ENCODE data around the gene COL23A1.

COL23A1 gene

DNA sequence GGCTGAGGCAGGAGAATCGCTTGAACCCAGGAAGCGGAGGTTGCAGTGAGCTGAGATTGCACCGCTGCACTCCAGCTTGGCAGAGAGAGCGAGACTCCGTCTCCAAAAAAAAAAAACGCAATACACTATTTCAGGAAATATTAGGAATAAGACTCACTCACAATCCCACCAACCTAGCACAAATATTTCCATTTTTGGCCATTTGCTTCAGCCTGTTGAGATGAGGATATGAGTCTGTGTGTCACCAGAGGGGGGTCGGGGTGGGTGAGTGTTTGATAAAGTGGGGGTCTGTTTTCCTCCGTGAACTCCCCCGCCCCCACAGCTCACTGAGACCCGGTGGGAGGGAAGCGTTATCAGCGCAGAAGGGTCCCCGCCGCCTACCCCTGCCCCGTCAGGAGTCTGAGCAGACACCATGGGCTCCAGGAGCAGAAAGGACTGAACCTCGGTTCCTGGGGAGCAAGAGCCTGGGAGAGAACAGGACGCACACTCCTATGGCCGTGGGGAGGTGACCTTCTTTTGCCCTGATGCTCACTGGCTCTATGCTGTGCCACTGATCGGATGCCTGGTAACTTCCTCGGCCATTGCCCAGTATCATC, 203.8 kb downstream of the COL23A1 start:
- DNase-seq: no peak
- Histone ChIP-seq H3F3A (ENCODE audit: insufficient read depth, low read length) (no peaks in the 10 kb centered on the region), H3K27ac (ENCODE audit: low read length) (no peak overlapping the region), H3K9me3 (replicated peaks; ENCODE audit: insufficient read depth, low read length) (no peaks in the 10 kb centered on the region), H3K79me2 (ENCODE audit: low read length) (no peaks in the 10 kb centered on the region), H4K20me1 (ENCODE audit: insufficient read depth, low read length) (no peaks in the 10 kb centered on the region), H3K4me1 (ENCODE audit: low read length) (no peaks in the 10 kb centered on the region), H3K4me3 (ENCODE audit: low read length) (no peak overlapping the region), H3K36me3 (replicated peaks; ENCODE audit: insufficient read depth, low read length) (no peaks in the 10 kb centered on the region), H3K9me2 (replicated peaks; ENCODE audit: insufficient read depth, low read length) (no peaks in the 10 kb centered on the region), H3K27me3 (replicated peaks; ENCODE audit: insufficient read depth, low read length) (peaks cover 77% of the 10 kb centered on the region), H3K4me2 (ENCODE audit: low read depth, low read length) (no peak overlapping the region), H3K9ac (ENCODE audit: low read length) (no peak overlapping the region), H2AFZ (ENCODE audit: low read length) (no peak overlapping the region)
- TF ChIP-seq EZH2phosphoT487 (IDR thresholded peaks at IDR 0.05; ENCODE audit: low read length): no peak
- TF ChIP-seq, protein P1, sequence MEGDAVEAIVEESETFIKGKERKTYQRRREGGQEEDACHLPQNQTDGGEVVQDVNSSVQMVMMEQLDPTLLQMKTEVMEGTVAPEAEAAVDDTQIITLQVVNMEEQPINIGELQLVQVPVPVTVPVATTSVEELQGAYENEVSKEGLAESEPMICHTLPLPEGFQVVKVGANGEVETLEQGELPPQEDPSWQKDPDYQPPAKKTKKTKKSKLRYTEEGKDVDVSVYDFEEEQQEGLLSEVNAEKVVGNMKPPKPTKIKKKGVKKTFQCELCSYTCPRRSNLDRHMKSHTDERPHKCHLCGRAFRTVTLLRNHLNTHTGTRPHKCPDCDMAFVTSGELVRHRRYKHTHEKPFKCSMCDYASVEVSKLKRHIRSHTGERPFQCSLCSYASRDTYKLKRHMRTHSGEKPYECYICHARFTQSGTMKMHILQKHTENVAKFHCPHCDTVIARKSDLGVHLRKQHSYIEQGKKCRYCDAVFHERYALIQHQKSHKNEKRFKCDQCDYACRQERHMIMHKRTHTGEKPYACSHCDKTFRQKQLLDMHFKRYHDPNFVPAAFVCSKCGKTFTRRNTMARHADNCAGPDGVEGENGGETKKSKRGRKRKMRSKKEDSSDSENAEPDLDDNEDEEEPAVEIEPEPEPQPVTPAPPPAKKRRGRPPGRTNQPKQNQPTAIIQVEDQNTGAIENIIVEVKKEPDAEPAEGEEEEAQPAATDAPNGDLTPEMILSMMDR (IDR thresholded peaks at IDR 0.05; ENCODE audit: low read length): no peak
- no peak for TF ChIP-seq EZH2 (optimal IDR thresholded peaks at IDR 0.05; ENCODE audit: low read depth, low read length)

DNA sequence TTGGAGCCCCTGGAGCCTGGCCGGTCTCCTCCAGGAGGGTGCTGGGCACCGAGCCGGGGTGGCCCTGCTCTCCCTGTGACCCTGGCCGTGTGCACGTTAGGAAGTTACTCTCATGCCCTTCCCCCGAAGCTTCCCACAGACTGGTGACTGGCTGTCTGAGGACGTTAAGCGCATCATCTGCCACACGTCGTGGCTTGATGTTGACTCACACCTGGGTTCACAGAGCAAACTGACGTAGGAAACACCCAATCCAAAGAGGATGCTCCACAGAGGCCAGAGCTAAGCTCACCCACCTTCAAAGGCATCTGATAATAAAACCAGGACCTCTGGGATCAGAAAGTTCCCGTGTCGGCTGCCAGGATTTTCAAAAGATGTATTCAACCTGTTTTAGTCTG, 204.7 kb downstream of the COL23A1 start:
- H4K20me1 ChIP-seq (ENCODE audit: insufficient read depth, low read length): no peaks in the 10 kb centered on the region
- H3K9ac ChIP-seq (ENCODE audit: low read length): no peak overlapping the region
- no peak for DNase-seq
- no peak overlapping the region for H3K4me3 ChIP-seq (ENCODE audit: low read length)
- H3K36me3 ChIP-seq (replicated peaks; ENCODE audit: insufficient read depth, low read length): no peaks in the 10 kb centered on the region
- no peaks in the 10 kb centered on the region for H3K9me2 ChIP-seq (replicated peaks; ENCODE audit: insufficient read depth, low read length)
- H3K27ac ChIP-seq (ENCODE audit: low read length): no peak overlapping the region
- H3K4me1 ChIP-seq (ENCODE audit: low read length): no peaks in the 10 kb centered on the region
- H3K9me3 ChIP-seq (replicated peaks; ENCODE audit: insufficient read depth, low read length): no peaks in the 10 kb centered on the region
- no peaks in the 10 kb centered on the region for H3F3A ChIP-seq (ENCODE audit: insufficient read depth, low read length)
- no peak overlapping the region for H3K4me2 ChIP-seq (ENCODE audit: low read depth, low read length)
- no peak overlapping the region for H2AFZ ChIP-seq (ENCODE audit: low read length)
- TF ChIP-seq, protein P1 (IDR thresholded peaks at IDR 0.05; ENCODE audit: low read length): no peak
- TF ChIP-seq EZH2 (optimal IDR thresholded peaks at IDR 0.05; ENCODE audit: low read depth, low read length) (no peak), EZH2phosphoT487 (IDR thresholded peaks at IDR 0.05; ENCODE audit: low read length) (no peak)
- no peaks in the 10 kb centered on the region for H3K79me2 ChIP-seq (ENCODE audit: low read length)
- H3K27me3 ChIP-seq (replicated peaks; ENCODE audit: insufficient read depth, low read length): peaks cover 78% of the 10 kb centered on the region

DNA sequence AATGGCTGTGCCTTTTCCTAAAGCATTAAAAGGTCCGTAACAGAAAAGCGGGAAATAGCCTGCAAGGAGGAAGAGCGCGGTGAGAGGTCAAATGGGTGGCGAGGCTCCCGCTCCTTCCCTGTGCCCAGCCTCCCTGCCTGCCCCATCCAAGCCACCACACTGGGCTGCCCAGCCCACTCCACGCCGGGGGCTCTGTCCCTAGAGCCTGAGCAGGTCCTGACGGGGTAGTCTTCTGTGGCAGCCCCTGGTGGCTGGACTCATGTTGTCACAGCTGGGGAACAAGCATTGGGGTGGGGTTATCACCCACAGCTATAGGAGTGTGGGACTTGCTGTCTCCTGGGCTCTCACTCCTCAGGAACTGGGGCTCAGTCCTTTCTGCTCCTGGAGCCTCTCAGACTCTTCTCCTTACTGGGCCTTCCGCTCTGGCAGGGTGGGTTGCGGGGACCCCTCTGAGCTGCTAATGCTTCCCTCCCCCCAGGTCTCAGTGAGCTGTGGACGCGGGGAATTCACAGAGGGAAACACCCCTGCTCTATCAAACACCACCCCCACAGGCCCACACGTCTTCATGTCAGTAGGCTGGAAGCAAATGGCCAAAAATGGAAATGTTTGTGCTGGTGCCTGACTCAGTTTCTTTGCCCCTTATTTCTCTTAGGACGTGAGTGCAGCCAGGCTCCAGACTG, 205.2 kb downstream of the COL23A1 start:
- Histone ChIP-seq H3K4me2 (ENCODE audit: low read depth, low read length) (no peak overlapping the region), H3K4me1 (ENCODE audit: low read length) (no peaks in the 10 kb centered on the region), H3K9ac (ENCODE audit: low read length) (no peak overlapping the region), H3K27me3 (replicated peaks; ENCODE audit: insufficient read depth, low read length) (peaks cover 77% of the 10 kb centered on the region), H4K20me1 (ENCODE audit: insufficient read depth, low read length) (no peaks in the 10 kb centered on the region), H3K27ac (ENCODE audit: low read length) (no peak overlapping the region), H2AFZ (ENCODE audit: low read length) (no peak overlapping the region), H3F3A (ENCODE audit: insufficient read depth, low read length) (no peaks in the 10 kb centered on the region), H3K9me2 (replicated peaks; ENCODE audit: insufficient read depth, low read length) (no peaks in the 10 kb centered on the region), H3K4me3 (ENCODE audit: low read length) (no peak overlapping the region), H3K79me2 (ENCODE audit: low read length) (no peaks in the 10 kb centered on the region), H3K9me3 (replicated peaks; ENCODE audit: insufficient read depth, low read length) (no peaks in the 10 kb centered on the region), H3K36me3 (replicated peaks; ENCODE audit: insufficient read depth, low read length) (no peaks in the 10 kb centered on the region)
- TF ChIP-seq EZH2 (optimal IDR thresholded peaks at IDR 0.05; ENCODE audit: low read depth, low read length): no peak
- TF ChIP-seq, protein P1 (IDR thresholded peaks at IDR 0.05; ENCODE audit: low read length): no peak
- TF ChIP-seq EZH2phosphoT487 (IDR thresholded peaks at IDR 0.05; ENCODE audit: low read length): no peak
- no peak for DNase-seq

Data from MM.1S (cell line).